Progenitor cell of endocrine pancreas (in vitro differentiated cells): ENCODE results near the gene BHLHE23. TPM values are rescaled to one million over a fixed set of nuclear protein-coding genes. Genes with fewer than 3 reads are reported as not detected.

ENCODE experiments used
- DNase-seq: peaks from one replicate; pipeline ENCODE4 v3.0.0; 2021; ENCODE audit warnings: low spot score; ENCODE audit not compliant: unreplicated experiment
- H3K27ac Mint-ChIP-seq: 2 replicates; pipeline ENCODE4 v1.8.0; 2021; ENCODE audit warnings: mild to moderate bottlenecking, moderate library complexity, mixed read lengths
- H3K27me3 Mint-ChIP-seq: 2 replicates; pipeline ENCODE4 v1.8.0; 2021; ENCODE audit warnings: mixed read lengths
- H3K36me3 Mint-ChIP-seq: 2 replicates; pipeline ENCODE4 v1.8.0; 2022; ENCODE audit warnings: mixed read lengths; ENCODE audit not compliant: insufficient read depth
- H3K4me1 Mint-ChIP-seq: 2 replicates; pipeline ENCODE4 v1.8.0; 2021; ENCODE audit warnings: low read depth, mixed read lengths
- H3K4me3 Mint-ChIP-seq: 2 replicates; pipeline ENCODE4 v1.8.0; 2021; ENCODE audit warnings: low read depth, mild to moderate bottlenecking, moderate library complexity, mixed read lengths
- H3K9me3 Mint-ChIP-seq: 2 replicates; pipeline ENCODE4 v1.8.0; 2021; ENCODE audit warnings: low read depth, mixed read lengths
- CTCF ChIP-seq: fragments of 200-600 bp; sonication (generic); IDR thresholded peaks from one replicate; pipeline ENCODE4 v1.5.0; 2021; ENCODE audit warnings: antibody characterized with exemption, mild to moderate bottlenecking; ENCODE audit not compliant: unreplicated experiment
- total RNA-seq: library from RNA; stranded (reverse); gene quantifications from 2 replicates; pipeline ENCODE4 v1.2.1, GENCODE V29; 2021

BHLHE23 gene
- total RNA-seq, 1 donor from 2014 or later = not detected

- Mint-ChIP-seq H3K4me1 (peaks cover 6% of the 10 kb centered on the region), H3K9me3 (no peaks in the 10 kb centered on the region), H3K36me3 (no peaks in the 10 kb centered on the region), H3K27me3 (peaks cover 44% of the 10 kb centered on the region), H3K4me3 (no peak overlapping the region), H3K27ac (no peak overlapping the region)
- TF ChIP-seq CTCF = no peak
- DNase-seq = no peak
Measured at GRCh38 chr20:63033794-63034709, 27.3 kb upstream of the BHLHE23 start.

- no peak overlapping the region for H3K4me3 Mint-ChIP-seq
- peaks cover 6% of the 10 kb centered on the region for H3K4me1 Mint-ChIP-seq
- H3K27ac Mint-ChIP-seq = no peak overlapping the region
Measured at GRCh38 chr20:63032861-63033793, 26.4 kb upstream of the BHLHE23 start.

GRCh38 chr20:63032026-63032800 is 25.4 kb upstream of the BHLHE23 start:
- no peak for TF ChIP-seq CTCF
- H3K27me3 Mint-ChIP-seq = peaks cover 39% of the 10 kb centered on the region
- peaks cover 6% of the 10 kb centered on the region for H3K4me1 Mint-ChIP-seq
- H3K9me3 Mint-ChIP-seq = no peaks in the 10 kb centered on the region
- no peak for DNase-seq
- H3K36me3 Mint-ChIP-seq = no peaks in the 10 kb centered on the region
- no peak overlapping the region for H3K4me3 Mint-ChIP-seq
- no peak overlapping the region for H3K27ac Mint-ChIP-seq

More at GRCh38 chr20:63032861-63033793, 26.4 kb upstream of the BHLHE23 start:
- H3K9me3 Mint-ChIP-seq = no peaks in the 10 kb centered on the region
- no peak for TF ChIP-seq CTCF
- H3K27me3 Mint-ChIP-seq = peaks cover 40% of the 10 kb centered on the region
- no peaks in the 10 kb centered on the region for H3K36me3 Mint-ChIP-seq
- DNase-seq = no peak

GRCh38 chr20:63031251-63032014 is 24.7 kb upstream of the BHLHE23 start:
- DNase-seq = no peak
- H3K27ac Mint-ChIP-seq = no peak overlapping the region
- no peaks in the 10 kb centered on the region for H3K36me3 Mint-ChIP-seq
- H3K9me3 Mint-ChIP-seq = no peaks in the 10 kb centered on the region
- H3K4me3 Mint-ChIP-seq = no peak overlapping the region
- no peak for TF ChIP-seq CTCF
- H3K4me1 Mint-ChIP-seq = peaks cover 6% of the 10 kb centered on the region
- H3K27me3 Mint-ChIP-seq = peaks cover 37% of the 10 kb centered on the region
